Mucosa of stomach (tissue), 1 donor: ENCODE data around the gene ANKRD33B.
"Not testable (repeated sequence)": the region's sequence is repeated elsewhere in the genome, so short reads cannot be mapped to it uniquely, and the experiment has no call there.

Experiments used
- H3K27me3 ChIP-seq: one replicate; pipeline ENCODE4 v1.7.0; 2013; ENCODE audit warnings: mild to moderate bottlenecking, low read length; ENCODE audit not compliant: control insufficient read depth, insufficient read depth
- H3K36me3 ChIP-seq: one replicate; pipeline ENCODE4 v1.7.0; 2013; ENCODE audit warnings: low read length; ENCODE audit not compliant: control insufficient read depth, insufficient read depth
- H3K4me1 ChIP-seq: one replicate; pipeline ENCODE4 v1.7.0; 2013; ENCODE audit warnings: mild to moderate bottlenecking, low read length; ENCODE audit not compliant: control insufficient read depth, insufficient read depth
- H3K4me3 ChIP-seq: one replicate; pipeline ENCODE4 v1.7.0; 2013; ENCODE audit warnings: low read length
- H3K9ac ChIP-seq: one replicate; pipeline ENCODE4 v1.7.0; 2013; ENCODE audit warnings: mild to moderate bottlenecking, low read length, moderate library complexity
- H3K9me3 ChIP-seq: one replicate; pipeline ENCODE4 v1.7.0; 2013; ENCODE audit warnings: mild to moderate bottlenecking, low read length, moderate library complexity; ENCODE audit not compliant: control insufficient read depth
- donor health status: Pancreatic carcinoma.

The ANKRD33B gene

DNA sequence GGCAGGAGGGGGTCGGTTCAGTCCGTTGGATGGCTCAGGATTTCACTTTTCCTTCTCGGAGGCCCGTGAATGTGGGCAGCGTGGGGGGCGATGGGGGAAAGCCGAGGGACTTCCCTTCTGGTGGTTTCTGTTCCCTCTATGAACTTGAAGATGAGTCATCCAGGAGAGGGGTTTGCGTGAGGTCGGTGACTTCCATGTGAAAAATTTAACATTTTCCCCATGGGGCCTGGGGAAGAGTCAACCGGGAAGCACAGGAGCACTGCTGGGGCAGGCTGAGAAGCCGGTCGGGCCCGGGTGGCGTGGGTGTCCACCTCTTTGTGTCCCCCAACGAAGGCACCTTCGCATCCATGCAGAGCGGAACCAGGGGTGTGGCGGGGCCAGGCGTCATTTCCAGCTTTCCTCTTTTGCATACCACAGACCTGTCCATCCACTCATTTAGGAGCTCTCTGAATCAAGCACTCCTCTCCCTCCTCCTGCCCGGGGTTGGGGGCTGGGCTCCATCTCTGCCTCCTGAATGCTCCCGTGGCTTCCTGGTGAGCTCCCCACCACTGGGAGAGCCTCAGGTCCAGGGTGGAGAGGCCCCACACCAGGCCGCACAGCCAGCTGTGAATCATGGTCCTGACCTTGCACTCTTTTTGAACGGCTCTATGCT lies 68.4 kb downstream of the ANKRD33B start:
- peaks cover 3% of the 10 kb centered on the region for H3K4me1 ChIP-seq
- H3K27me3 ChIP-seq, result peaks cover 5% of the 10 kb centered on the region
- H3K9ac ChIP-seq, result no peak overlapping the region
- no peaks in the 10 kb centered on the region for H3K9me3 ChIP-seq
- H3K36me3 ChIP-seq, result no peaks in the 10 kb centered on the region
- no peak overlapping the region for H3K4me3 ChIP-seq

DNA sequence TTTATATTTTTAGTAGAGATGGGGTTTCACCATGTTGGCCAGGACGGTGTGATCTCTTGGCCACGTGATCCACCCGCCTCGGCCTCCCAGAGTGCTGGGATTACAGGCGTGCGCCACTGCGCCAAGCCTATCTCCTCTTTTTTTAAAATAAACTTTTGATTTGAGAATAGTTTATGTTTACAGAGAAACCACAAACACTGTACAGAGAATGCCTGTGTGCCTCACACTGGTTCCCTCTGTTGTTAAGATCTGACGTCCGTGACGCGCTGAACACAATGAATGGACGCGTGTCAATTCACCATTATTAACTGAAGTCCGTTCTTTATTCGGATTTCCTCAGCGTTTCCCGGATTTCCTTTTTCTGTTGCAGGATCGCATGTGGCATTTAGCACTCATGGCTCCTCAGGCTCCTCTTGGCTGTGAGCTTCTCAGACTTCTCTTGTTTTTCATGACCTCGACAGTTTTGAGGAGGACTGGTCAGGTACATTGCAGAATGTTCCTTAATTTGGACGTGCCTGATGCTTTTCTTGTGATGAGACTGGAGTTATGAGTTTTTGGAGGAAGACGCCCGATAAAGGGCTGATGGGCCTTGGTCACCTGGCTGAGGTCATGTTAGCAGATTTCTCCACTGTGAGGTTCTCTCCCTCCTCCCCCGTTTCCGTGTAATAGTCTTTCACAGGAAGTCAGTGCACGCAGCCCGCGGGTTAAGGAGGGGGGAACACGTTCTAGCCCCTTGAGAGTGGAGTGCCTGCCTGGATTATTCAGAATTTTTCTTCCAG lies 69.6 kb downstream of the ANKRD33B start:
- Histone ChIP-seq H3K4me1 (no peaks in the 10 kb centered on the region), H3K4me3 (no peak overlapping the region), H3K27me3 (peaks cover 5% of the 10 kb centered on the region)

DNA sequence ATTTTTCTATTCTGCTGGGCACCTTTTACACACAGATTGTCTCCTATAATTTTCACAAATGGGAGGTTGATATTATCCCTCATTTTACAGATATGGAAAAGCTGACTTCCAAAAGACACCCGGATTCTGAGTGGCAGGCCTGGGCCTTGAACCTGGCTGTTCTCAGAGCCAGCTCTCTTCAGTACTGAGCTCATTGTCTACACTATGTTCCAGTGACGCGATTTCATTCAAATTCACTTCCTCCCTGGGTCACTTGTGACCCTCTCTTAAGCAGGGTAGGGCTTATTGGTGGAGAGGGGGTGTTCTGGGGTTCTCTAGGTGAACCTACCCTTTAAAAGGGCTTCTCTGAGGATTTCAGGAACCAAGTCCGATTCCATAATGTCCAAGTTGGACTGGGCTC lies 70.2 kb downstream of the ANKRD33B start:
- Histone ChIP-seq H3K36me3 (no peaks in the 10 kb centered on the region), H3K4me3 (no peak overlapping the region), H3K27me3 (peaks cover 5% of the 10 kb centered on the region), H3K9ac (no peak overlapping the region), H3K9me3 (no peaks in the 10 kb centered on the region), H3K4me1 (no peaks in the 10 kb centered on the region)

More for the DNA sequence above, 69.6 kb downstream of the ANKRD33B start:
- Histone ChIP-seq H3K36me3 (no peaks in the 10 kb centered on the region), H3K9me3 (no peaks in the 10 kb centered on the region), H3K9ac (no peak overlapping the region)

DNA sequence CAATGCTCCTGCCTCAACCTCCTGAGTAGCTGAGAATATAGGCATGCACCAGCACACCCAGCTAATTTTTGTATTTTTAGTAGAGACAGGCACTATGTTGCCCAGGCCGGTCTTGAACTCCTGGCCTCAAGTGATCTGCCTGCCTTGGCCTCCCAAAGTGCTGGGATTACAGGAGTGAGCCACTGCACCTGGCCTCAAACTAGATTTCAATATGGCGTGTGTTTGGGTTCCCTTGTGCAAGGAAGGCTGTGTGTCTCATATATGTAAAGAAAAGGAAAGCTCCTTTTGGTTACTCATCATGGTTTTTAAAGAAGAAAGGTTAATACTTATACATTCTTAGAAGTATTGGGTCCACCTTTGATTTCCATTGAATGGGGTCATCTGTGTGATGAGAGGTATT lies 70.7 kb downstream of the ANKRD33B start:
- no peak overlapping the region for H3K4me3 ChIP-seq
- no peaks in the 10 kb centered on the region for H3K9me3 ChIP-seq

DNA sequence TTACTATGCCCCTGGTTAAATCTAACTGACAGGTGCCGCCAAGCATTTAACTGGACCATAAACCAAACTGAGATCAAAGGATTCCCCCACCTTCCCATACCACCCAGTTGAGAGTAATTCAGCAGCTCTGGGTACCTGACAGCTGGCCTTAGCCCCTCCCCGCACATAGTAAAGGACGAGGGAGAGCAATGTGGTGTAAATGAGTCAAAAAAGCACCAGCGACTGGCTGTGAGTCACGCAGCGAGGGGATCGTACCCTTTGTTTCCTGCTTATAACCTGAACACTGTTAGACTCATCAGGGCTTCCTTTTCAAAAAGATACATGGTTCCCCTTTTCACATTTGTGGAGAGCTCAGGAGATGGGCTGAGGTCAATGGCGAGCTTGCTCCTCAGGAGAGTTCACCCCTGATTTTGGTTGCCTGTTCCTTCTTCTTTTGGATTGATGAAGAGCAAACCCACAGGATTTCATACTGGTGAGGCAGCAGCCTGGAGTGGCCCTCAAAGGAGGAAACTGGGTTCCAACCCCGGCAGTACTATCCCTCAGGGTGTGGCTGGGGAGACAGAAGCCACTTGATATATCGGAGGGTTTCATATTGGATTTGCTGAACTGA lies 71.5 kb downstream of the ANKRD33B start:
- Histone ChIP-seq H3K36me3 (no peaks in the 10 kb centered on the region), H3K27me3 (no peaks in the 10 kb centered on the region), H3K9me3 (no peaks in the 10 kb centered on the region), H3K4me1 (no peaks in the 10 kb centered on the region), H3K9ac (no peak overlapping the region), H3K4me3 (no peak overlapping the region)

More for the DNA sequence above, 70.7 kb downstream of the ANKRD33B start:
- Histone ChIP-seq H3K4me1 (no peaks in the 10 kb centered on the region), H3K9ac (no peak overlapping the region), H3K36me3 (no peaks in the 10 kb centered on the region), H3K27me3 (peaks cover 5% of the 10 kb centered on the region)

DNA sequence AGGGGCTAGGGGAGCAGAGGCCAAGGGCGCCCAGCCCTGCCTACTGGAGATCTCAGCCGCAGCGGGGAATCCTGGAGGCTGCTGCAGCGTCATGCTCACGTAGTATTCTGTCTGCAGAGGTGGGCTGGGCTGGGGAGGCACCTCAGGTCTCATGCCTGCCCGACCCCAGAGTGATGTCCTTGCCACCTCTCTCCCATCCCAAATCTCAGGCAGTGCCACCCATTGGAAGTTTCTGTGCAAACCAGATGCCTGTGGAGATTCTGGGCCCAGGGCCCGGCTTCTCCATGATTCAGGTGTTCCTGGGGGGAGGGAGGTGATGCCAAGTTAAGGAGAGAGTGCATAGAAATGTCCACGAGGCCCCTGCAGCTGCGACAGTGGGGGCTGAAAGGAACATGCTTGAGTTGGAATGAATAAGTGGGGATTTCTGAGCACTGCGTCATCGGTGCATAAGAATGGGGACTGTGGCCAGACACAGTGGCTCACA lies 72.0 kb downstream of the ANKRD33B start:
- no peaks in the 10 kb centered on the region for H3K9me3 ChIP-seq
- H3K4me1 ChIP-seq, result no peaks in the 10 kb centered on the region
- no peaks in the 10 kb centered on the region for H3K27me3 ChIP-seq
- no peak overlapping the region for H3K9ac ChIP-seq
- H3K4me3 ChIP-seq, result no peak overlapping the region
- H3K36me3 ChIP-seq, result no peaks in the 10 kb centered on the region

DNA sequence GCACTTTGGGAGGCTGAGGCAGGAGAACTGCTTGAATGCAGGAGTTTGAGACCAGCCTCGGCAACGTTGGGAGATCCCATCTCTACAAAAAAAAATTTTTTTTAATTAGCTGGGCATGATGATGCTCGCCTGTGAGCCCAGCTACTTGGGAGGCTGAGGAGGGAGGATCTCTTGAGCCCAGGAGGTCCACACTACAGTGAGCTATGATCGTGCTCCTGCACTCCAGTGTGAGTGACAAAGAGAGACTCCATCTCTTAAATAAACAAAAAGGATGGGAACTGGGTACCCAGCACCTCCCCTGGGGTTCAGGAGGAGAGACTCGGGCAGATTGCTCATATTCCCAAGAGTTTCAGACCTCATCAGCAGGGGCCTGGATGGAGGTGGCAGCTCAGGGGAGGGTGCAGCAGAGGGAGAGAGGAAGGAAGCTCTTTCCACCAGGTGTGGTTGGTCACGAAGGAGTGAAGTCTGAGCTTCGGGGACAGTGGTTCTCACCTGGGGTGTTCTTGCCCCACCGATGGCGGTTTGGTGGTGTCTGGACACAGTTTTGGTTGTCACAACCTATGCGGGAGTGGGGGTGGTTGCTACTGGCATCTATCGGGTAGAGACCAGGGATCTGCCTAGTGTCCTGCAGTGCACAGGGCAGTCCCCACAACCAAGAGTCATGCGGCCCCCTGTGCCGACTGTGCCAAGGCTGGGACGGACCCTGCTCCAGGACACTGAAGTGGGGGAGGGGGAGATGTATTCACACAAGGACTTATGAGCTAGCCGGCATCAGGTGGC lies 72.7 kb downstream of the ANKRD33B start:
- no peak overlapping the region for H3K9ac ChIP-seq
- no peaks in the 10 kb centered on the region for H3K27me3 ChIP-seq
- H3K9me3 ChIP-seq, result no peaks in the 10 kb centered on the region
- no peak overlapping the region for H3K4me3 ChIP-seq
- no peaks in the 10 kb centered on the region for H3K36me3 ChIP-seq
- no peaks in the 10 kb centered on the region for H3K4me1 ChIP-seq

DNA sequence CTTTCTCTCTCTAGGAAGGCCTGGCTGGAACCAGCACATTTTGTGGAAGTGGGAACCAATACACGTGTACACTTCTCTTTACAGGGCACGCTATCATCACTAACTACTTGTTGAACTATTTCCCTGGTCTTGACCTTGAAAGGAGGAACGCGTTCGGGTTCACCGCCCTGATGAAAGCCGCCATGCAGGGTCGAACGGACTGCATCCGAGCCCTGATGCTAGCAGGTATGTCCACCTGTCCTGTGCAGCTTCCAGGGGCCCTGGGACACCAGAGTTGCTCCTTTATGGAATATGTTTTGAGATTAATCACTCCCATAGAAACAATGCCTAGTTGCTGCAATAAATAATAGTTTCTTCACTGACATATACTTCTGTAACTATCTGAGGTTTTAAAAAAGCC lies 74.1 kb downstream of the ANKRD33B start:
- Histone ChIP-seq H3K9ac (no peak overlapping the region), H3K36me3 (no peaks in the 10 kb centered on the region), H3K4me3 (no peak overlapping the region), H3K27me3 (no peaks in the 10 kb centered on the region), H3K4me1 (no peaks in the 10 kb centered on the region), H3K9me3 (no peaks in the 10 kb centered on the region)

DNA sequence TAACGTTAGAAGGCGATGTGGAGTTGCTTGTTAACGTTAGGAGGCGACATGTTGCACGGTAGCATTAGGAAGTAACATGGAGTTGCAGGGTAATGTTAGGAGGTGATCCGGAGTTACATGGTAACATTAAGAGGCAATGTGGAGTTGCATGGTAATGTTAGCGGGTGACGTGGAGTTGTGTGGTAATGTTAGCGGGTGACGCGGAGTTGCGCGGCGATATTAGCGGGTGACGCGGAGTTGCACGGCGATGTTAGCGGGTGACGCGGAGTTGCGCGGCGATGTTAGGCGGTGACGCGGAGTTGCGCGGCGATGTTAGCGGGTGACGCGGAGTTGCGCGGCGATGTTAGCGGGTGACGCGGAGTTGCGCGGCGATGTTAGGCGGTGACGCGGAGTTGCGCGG lies 74.9 kb downstream of the ANKRD33B start:
- not testable (repeated sequence) for H3K36me3 ChIP-seq, H3K27me3 ChIP-seq, H3K4me1 ChIP-seq, H3K9ac ChIP-seq, H3K4me3 ChIP-seq, H3K9me3 ChIP-seq

DNA sequence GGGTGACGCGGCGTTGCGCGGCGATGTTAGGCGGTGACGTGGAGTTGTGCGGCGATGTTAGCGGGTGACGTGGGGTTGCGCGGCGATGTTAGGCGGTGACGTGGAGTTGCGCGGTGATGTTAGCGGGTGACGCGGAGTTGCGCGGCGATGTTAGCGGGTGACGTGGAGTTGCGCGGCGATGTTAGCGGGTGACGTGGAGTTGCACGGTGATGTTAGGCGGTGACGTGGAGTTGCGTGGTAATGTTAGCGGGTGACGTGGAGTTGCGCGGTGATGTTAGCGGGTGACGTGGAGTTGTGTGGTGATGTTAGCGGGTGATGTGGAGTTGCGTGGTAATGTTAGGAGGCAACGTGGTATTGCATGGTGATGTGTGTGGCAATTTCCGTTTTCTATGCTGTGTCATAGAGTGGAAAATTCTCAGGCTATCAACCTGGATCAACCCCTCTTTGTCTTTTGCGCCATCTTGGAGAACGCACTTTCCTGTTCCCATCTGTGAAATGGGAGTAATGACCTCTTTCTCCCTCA lies 76.0 kb downstream of the ANKRD33B start:
- Histone ChIP-seq H3K27me3 (no peaks in the 10 kb centered on the region), H3K9ac (no peak overlapping the region), H3K9me3 (no peaks in the 10 kb centered on the region), H3K4me3 (no peak overlapping the region), H3K36me3 (no peaks in the 10 kb centered on the region), H3K4me1 (no peaks in the 10 kb centered on the region)

DNA sequence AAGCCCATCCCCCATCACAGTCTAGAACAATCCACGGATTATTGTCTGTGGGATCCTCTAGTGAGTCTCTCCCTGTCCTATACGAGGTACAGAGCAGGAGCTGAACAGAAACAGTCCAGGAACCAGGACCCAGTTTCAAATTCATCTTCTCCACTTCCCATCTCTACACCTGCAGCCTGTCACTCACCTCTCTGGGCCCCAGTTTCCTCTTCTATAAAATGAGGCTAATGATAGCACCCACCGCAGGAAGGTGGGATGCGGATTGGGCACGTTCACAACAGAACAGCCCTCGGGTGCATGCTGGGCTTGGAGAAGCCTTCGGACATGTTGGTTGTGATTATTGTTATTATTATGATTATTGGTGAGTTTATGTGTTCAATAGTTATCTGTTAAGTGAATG lies 78.5 kb downstream of the ANKRD33B start:
- Histone ChIP-seq H3K36me3 (no peaks in the 10 kb centered on the region), H3K4me3 (no peak overlapping the region), H3K4me1 (no peaks in the 10 kb centered on the region), H3K9me3 (no peaks in the 10 kb centered on the region), H3K9ac (no peak overlapping the region), H3K27me3 (no peaks in the 10 kb centered on the region)
